Measurements from ENCODE around the gene FCRLB.

- TF ChIP-seq CTCF (IDR thresholded peaks at IDR 0.05) (no peak), EZH2phosphoT487 (IDR thresholded peaks at IDR 0.05) (no peak), EZH2 (IDR thresholded peaks at IDR 0.05) (no peak)
Measured at GRCh38 chr1:161747801-161748200, 26.5 kb downstream of the FCRLB start.
